GM21825 (cell line): ENCODE data around the gene CNN3.
A peak's percentile ranks its signal among the peaks of the same experiment; 100 is the strongest.
"Not testable (repeated sequence)": the region's sequence is repeated elsewhere in the genome, so short reads cannot be mapped to it uniquely, and the experiment has no call there.

Experiments used
- ATAC-seq: cut with Tn5 transposase; IDR thresholded peaks from one replicate; pipeline ENCODE4 v1.9.1; 2021; ENCODE audit warnings: mild to moderate bottlenecking, moderate library complexity; ENCODE audit not compliant: unreplicated experiment

Gene CNN3

DNA sequence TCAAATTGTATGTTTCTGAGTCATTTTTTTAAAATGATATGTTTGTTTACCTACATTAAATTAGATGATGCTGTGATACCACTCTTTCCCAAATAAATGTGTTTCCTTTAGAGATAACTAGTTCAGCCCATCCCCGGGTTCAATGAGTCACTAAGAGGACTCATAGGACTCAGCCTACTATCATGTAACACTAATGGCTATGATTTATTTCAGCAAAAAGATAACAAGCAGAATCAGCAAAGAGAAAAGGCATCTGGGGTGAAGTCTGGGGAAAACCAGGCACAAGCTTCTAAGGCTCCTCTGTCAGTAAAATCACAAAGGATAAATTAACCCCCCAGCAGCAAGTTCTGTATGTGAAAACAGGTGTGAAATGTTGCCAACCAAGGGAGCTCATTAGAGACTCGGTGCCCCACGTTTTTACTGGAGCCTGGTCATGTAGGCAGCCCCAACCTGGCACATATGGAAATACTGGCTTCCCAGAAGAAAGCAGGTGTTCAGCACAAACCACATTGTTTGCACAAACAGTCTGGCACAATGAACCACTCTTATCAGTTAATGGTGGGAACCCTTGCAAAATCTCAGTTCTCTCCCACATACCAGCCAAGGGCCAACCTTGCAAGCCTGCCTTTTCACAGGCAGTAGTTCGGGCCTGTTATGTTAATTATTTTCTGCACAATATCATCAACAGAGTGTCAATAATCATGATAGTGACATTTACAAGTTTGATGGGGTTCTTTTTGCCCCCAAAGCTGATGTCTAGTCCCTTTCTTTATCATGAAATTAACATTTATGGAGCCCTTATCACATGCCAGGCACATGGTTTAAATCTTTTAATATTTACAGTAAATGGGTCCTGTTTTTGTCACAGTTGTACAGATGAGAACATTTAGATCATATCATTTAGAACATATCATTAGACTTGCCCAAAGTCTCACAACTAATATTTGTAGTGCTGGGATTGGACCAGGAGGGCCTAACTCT is 23.1 kb upstream of the CNN3 start:
- no peak for ATAC-seq

DNA sequence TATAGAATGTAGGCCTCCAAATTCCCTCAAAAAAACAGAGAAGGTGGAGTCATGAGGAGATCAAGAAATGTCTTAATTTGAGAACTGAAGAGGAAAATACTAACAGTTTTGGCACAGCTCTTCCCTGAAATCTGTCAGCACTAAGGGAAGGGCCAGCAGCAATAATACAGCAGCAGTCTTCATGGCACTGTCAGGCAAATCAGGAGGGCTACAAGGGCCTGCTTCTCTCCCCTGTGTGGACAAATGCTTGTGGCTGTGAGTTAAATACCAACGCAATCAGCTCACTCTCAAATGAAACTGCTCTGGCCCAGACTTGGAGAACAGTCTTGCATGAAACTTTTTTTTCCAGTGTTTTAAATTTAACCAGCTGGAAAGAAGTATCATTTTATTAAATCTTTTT is 20.5 kb upstream of the CNN3 start:
- no peak for ATAC-seq

DNA sequence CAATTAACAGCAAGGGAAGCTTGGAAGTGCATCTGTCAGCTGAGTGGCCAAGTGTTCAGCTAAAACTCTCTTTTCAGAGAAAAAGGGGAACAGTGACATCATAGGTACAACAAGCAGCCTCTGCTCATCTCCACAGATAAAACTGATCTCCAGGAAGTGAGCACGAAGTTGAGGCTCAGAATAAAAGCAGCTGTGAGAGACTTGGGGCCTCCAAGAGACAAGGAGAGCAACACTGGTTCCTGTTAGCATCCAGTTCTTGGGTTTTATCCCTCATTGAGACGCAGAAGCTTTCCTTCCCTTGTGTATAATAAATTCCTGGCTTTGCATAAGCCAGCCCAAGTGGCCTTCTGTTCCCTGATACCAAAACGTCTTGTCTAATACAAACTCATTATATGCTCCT is 20.0 kb upstream of the CNN3 start:
- no peak for ATAC-seq

DNA sequence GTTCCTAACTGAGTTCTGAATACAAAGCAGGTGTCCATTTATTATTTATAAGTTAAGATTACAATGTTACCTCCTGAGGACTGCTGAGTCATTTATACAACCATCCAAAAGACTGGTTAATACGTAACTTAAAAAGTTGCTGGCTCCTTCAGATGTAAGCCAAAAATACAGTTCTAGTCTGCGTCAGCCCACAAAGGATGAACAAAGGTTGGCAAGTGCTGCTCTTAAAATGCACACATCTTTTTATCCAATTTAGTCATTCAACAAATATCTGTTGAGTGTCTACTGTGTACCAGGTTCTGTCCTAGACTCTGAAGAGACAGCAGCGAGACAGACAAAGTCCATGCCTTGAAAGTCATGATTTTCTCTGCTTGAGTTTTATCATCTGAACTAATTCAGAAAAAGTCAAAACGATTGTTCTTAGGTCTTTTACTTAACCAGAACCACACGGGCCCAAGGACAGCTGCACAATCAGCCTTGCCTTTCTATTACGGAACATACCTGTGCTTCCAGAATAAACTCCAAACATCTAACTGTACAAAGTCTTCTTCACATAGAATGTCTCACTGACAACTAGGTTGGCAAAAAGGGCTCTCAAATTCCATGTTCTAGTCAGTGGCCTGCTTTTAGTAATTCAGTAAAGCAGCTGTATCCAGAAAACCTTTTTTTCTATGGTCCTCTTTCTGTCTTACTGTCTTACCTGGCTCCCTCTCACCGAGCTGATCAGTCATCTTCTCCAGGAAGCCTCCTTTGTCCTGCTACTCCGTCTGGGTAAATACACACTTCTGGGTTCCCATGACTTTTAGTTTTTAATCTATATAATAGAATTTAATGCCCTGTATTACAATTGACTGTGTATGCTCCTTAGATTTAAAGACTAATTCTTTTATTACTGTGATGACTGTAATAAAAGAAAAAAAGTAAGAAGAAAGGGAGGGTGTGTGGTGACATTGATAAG is 15.5 kb upstream of the CNN3 start:
- no peak for ATAC-seq

DNA sequence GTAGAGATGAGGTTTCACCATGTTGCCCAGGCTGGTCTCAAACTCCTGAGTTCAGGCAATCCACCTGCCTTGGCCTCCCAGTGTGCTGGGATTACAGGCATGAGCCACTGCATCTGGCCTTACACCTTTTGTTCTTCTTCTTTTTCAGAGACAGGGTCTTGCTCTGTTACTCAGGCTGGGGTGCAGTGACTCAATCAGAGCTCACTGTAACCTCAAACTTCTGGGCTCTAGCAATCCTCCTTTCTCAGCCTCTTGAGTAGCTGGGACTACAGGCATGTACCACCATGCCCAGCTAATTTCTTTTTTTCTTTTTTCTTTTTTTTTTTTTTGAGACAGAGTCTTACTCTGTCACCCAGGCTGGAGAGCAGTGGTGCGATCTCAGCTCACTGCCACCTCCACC is 14.6 kb upstream of the CNN3 start:
- not testable (repeated sequence) for ATAC-seq

DNA sequence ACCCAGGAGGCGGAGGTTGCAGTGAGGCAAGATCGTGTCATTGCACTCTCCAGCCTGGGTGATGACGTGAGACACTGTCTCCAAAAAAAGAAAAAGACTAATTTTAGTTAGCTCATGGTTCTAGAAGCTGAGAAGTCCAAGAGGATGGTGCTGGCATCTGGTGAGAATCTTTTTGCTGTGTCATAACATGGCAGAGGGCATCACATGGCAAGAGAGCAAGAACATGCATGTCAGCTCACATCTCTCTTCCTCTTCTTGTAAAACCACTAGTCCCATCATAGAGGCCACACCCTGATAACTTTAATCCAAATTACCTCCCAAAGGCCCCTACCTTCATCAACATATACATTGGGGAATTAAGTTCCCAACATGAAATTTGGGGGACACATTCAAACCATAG is 13.8 kb upstream of the CNN3 start:
- no peak for ATAC-seq

DNA sequence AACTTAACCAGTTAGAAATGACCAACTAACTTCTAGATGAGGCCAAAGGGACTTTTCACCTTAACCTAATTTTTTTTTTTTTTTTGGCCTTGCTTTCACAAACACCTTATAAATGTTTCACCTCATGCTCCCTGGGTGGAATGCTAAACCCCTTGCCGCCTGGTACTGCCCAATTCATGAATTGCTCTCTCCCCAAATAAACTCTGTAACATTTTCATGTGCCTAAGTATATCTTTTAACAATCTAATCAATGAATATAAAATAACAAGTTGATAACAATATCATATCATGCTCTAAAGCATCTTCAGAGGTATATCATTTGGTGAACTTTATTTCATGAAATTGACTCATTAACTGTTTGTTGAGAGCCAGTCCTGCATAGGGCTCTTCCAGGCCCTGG is 10.9 kb upstream of the CNN3 start:
- no peak for ATAC-seq

DNA sequence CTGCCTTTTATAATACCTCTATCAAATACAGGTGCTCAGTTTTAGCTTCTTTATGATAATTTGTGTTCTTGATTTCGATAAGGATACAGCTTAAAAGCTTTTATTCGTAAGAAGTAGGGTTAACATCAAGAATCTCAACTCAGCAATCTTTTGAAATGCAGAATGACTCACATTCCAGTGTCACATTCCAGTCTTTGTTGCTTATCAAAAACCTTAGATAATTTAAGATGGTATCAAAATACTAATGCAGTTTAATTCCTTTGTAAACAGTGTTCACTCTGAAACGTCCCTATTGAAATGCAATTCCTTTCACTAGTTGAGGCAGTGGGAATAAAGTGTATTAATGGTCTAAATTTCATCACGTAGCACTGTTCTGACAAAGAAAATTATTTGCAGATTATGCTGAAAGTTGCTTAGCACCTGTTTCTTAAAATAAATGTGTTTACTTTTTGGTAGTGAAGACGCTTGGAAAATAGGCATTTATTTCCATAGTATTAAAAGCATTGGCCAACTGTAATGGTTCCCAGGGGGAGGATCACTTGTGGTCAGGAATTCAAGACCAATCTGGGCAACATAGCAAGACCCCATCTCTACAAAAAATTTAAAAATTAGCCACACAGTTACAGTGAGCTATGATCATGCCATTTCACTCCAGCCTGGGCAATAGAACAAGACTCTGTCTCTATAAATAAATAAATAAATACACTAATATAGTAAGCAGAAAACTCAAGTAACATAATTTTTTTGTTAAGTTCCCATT is 10.1 kb upstream of the CNN3 start:
- no peak for ATAC-seq

DNA sequence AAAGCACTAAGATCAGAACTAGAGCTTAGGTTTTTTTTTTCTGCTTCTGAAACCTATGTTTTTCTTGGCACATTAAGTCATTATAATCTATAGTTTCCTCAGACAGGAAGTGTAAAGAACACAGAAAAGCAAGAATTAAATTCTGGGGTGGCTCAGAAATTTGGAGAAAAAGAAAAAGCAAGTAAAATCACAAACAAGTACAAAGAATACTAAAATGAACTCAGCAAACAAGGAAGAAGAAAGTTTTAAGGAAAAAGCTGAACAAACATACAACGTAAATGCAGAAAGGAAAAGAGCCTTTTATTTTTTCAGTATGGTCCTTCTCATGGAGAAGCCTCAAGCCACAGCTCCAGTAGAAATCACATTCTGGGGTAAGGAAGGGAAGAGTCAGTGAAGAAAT is 8.6 kb upstream of the CNN3 start:
- ATAC-seq = no peak

DNA sequence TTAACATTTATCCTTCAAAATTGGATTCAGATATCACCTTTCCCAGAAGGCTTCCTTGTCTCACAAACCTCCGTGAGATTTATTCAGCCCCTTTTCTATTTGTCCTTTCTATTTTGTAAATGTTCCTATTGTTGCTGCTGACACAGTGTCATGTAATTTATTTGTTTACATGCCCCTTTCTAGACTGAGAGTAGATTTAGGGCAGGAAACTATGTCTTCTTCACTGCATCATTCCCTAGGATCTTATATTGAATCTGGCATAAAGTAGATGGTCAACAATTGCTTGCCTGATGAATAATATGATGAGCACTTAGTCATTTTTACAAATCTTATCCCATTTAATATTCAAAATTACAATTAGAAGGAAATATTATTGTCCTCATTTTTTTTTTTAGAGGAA is 8.1 kb upstream of the CNN3 start:
- no peak for ATAC-seq

DNA sequence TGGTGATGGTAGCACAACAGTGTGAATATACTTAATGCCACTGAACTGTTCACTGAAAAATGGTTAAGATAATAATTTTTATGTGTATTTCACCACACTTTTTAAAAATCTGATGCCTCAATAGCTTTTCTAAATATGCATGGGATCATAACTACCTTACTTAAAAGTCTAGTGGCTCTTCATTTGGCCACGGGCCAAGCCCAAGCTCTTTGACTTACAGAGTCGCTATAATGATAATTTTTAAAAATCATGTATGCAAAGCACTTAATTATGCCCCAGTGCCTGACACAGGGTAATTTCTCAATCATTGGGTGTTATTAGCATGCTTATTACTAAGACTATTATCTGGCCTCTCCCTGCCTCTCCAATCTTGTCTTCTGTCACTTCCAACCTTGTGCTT is 7.6 kb upstream of the CNN3 start:
- no peak for ATAC-seq

DNA sequence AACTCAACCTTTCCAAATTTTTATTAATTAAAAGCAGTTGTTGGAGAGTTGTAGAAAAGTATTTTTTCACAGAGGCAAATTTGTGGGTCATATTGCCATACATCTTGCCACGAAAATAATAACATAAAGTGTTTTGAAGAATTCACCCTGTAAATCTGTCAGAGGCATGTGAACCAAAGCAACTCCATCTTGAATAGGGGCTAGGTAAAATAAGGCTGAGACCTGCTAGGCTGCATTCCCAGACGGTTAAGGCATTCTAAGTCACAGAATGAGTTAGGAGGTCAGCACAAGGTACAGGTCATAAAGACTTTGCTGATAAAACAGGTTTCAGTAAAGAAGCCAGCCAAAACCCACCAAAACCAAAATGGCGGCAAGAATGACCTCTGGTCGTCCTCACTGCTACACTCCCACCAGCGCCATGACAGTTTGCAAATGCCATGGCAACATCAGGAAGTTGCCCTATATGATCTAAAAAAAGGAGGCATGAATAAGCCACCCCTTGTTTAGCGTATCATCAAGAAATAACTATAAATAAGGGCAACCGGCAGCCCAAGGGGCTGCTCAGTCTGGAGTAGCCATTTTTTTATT is 4.4 kb upstream of the CNN3 start:
- no peak for ATAC-seq

DNA sequence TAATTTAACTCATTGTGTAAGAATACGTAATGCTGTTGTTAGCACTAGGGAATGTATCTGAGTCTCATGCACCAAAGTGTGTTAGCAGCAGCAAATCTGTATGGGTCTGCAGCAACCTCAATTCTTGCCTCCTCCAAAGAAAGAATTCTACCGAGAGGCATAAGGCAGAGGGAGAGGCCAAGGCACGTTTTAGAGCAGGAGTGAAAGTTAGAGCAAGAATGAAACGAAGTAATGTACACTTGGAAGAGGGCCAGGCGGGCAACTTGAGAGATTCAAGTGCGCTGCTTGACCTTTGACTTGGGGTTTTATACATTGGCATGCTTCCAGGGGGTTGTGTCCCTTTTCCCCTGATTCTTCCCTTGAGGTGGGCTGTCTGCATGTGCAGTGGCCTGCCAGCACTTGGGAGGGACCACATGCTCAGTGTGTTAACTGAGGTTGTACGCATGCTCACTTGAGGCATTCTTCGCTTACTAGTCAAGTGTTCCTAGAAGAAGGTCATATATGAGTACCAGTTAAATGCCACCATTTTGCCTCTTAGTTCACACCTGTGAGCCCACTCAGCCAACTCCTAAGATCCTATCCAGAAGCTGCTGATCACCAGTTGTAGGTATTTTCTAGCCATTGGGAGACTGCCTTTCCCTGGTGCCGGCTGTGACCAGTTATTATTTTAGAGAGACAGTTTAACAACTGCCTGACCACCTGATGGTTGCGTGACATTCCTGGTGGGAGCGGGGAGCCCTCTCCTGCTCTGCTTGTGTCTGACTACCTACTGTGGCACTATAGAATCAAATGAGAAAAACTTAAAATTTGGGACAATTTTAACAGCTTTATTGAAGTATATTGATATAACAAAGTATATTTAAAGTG is 2.7 kb upstream of the CNN3 start:
- no peak for ATAC-seq

DNA sequence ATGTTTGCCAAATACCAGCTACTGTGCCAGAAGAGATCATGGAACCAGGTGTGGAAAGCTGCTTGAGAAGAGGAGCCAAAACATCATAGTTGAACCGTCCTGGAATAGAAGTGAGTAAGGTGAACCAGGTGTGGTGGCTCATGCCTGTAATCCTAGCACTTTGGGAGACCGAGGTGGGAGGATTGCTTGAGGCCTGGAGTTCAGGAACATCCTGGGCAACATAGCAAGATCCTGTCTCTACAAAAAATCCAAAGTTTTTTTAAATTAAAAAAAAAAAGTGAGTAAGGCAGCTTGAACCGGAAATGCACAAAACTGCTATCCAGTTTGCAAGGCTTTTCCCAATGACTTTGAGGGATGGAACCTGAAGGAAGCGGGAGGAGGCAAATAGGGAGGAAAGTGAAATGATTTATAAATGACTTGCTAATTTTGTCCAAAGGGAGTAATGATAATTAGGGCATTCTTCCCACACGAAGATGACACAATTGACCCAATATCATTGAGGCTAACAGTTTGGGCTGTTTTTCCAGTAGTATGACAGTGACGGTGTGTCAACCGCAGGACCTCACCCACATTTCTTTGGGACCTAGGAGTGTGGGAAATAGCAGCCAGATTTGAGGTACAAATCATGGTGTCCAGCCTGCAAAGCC is 1.5 kb upstream of the CNN3 start:
- no peak for ATAC-seq

DNA sequence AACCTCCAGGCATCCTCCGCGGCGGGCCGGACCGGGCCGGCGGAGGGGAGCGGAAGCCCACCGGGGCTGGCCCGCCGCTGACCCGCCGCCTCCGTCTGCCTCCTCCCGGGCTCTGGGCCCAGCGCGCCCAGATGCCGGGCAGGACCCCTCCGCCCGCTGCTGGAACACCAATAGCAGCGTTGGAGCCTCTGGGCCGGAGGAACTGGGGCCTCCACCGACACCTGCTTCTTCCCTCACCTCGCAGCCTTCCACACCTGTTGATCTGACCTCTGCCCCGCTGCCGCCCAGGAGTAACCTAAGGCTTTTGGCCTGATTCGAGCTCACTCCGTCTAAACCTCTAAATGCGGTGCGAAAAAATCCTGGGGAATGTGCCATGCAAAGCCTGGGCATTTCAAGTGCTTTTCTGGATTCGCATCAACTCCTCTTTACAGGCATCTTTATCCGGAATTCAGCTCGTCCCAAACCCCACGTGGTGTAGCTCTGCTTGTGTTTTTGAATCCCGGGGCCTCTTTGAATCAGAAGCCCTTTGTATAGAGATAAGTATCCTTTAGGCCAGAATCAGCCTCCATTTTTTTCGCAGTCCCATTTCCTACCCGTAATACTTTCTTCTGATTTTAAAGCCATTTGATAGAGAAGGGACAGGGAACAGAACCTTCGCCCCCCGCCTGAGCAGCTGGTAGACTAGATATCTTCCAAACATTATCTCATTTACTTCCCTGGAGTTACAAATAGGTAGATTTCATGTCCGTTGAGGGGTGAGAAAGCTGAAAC is 680 bp upstream of the CNN3 start:
- peak; percentile 28 for ATAC-seq

DNA sequence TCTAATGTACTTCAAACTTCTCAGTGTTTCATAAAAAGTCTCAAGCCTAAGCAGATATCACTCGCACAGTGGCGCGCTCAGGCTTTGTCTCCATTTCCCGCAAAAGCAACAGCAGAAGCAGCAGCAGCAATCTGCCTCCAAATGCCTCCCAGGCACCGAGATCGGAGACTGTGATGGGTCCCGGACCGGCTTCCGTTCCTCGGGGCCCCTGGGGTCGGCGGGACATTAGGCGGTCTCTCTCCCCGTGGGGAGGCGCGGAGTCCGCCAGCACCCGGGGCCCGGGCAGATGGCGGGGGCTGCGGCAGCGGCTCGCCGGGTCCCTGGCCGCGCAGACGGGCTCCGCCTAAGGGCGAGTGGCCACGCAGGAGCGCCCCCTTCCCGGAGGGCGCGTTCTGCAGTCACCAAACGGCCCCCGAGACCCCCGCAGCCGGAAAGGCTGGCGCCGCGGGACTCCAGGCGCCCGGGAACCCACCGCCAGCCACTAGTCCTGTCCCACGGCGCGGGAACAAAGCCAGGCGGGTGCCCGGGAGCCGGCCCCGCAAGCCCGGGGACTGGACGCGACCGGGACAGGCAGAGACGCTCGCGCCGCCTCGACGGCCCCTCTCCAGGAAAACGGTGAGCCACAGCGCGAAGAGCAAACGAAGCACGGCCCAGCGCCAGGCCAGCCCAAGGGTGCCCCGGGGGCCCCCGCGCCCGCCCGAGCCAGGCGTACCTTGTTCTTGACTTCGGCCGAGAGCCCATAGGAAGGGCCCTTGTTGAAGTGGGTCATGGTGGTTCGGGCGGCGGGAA is 590 bp downstream of the CNN3 start:
- peak; percentile 18 for ATAC-seq

DNA sequence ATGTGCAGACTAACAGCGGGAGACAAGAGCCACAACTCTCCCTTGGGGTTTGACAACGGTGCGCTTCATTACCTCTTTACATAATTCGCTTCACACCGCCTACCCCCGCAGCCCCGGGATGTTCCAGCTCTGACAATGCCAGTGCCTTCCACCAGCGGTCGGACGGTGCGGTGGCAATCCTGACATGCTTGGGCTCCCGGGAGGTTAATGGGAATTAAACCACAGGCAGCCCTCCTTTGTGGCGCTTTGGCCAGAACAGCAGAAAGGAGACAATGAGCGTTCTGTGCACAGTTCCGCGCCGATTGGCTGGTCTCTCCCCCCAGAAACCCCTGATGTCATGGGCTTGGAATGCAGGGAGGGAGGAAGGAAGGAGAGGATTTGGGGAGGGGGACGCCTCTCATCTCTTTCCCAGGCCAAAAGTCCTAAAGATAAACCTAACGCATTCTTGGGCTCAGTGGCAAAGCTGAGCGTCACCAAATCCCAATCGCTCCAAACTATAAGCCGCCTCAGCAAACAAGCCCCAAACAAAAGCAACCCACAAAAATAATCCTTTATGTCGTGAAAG is 1.3 kb downstream of the CNN3 start:
- peak; percentile 32 for ATAC-seq
